Left renal cortex interstitium (tissue), 4 donors: ENCODE data around the gene TMUB2. TPM values are rescaled to one million over a fixed set of nuclear protein-coding genes. Genes with fewer than 3 reads are reported as not detected.
"Not testable (repeated sequence)": the region's sequence is repeated elsewhere in the genome, so short reads cannot be mapped to it uniquely, and the experiment has no call there.

Experiments
- DNase-seq, 4 donors: peaks; one replicate each; pipeline ENCODE4 v3.0.0-alpha.2; 2013; ENCODE audit warnings: low read depth in 4 of 4, low spot score in 2 of 4, missing footprints in 1 of 4
- polyA plus RNA-seq, 4 donors: library from polyadenylated mRNA; unstranded; fragments of 120-200 nt; gene quantifications; one replicate each; pipeline ENCODE4 v1.2.1, GENCODE V29; 2013; ENCODE audit not compliant: insufficient read length in 4 of 4

TMUB2 gene
- polyA plus RNA-seq, 4 donors: 42.9 to 54.2 (median 51.6) TPM

- DNase-seq: no peak
Measured at GRCh38 chr17:44217738-44218343, 31.1 kb downstream of the TMUB2 start.

DNA sequence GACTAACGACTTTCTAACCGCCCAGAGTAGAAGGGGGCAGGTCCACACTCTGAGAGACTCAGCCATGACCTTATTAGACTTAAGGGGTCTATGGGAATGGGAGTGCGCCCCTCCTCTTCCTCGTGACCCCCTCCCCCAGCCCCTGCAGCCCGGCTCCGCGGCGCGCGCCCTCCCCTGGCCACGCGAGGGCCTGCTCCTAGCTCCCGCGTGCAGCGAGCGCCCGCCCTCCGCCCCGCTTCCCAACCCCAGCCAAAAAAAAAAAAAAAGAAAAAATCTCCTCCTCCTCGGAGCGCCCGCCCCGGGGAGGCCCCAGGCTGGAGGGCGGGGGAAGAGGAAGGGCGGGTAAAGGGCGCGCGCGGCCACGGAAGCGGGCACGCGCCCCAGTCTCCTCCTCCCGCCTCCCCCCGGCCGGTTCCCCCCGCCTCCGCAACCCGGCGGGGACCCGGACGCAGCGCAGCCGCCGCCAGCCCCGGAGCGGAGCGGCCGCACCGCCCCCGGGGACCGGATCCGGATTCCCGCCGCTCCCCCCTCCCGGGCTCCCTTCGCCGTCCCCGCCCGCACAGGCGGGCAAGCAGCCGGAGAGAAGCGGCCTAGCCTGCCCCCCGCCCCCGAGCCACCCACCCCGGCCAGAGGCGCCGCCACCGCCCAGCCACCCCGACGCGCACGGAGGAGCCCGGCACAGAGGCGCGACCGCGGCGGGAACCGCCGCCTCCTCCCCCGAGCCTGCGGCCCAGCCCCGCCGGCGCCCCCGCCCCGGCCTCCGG lies 31.8 kb downstream of the TMUB2 start:
- DNase-seq: peak in 1 of 4 donors; percentile 81

GRCh38 chr17:44219108-44219615 lies 32.4 kb downstream of the TMUB2 start:
- DNase-seq: peak in 1 of 4 donors; percentile 41

- peak in 1 of 4 donors; percentile 37 for DNase-seq
Measured at GRCh38 chr17:44219616-44220212, 32.9 kb downstream of the TMUB2 start, which contains the start of gene UBTF. Gene UBTF (minus strand): TSS chr17:44219675. CDS start chr17:44218229, 1,446 bp downstream.

GRCh38 chr17:44220213-44221083 lies 33.7 kb downstream of the TMUB2 start:
- no peak for DNase-seq

DNA sequence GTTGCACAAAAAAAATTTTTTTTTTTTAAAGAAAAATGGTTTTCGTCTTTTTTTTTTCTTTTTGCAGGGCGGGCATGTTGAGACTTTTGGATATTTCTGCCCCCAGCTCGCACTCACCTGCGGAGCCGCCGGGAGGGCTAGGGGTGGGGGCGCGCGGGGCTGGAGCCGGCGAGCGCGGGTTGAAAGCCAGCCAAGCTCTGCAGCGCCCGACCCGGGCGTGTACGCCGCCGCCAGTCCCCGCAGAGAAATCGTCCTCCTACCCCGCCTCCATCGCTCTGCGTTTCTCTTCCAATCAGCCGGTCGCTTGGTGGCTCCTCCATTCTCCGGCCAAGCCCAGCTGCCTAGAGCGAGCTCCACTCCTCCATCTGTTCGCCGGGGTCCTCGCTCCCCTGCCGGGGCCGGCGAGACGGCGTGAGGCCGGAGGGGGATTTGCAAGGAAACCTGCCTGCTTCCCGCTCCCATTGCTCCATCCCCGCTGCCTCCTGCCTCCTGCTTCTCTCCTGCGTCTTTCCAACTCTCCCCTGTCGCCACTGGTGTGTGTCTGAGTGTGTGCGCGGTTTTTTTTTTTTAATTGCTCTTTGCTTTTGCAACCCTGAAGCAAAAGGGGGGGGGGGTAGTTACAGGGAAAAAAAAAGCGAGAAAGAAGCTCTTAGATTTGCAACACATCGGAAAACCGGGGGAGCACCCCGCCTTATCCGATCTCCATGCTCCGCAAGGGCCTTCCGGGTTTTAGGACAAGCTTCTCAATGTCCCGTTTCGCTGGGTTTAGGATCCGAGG lies 34.5 kb downstream of the TMUB2 start:
- no peak for DNase-seq

DNA sequence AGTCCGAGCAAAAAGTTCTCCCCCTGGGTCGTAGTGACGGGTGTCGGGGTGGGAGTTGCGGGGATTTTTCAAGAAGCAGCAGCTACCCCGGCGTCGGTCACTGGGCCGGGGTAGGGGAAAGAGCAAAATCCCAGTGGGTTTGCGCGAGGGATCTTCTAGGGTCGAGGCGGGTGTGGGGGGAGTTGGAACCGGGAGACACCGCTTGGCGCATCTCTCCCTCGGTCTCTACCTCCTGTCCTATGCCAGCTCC lies 35.0 kb downstream of the TMUB2 start:
- DNase-seq: no peak

GRCh38 chr17:44222112-44222869 lies 35.5 kb downstream of the TMUB2 start:
- no peak for DNase-seq

DNA sequence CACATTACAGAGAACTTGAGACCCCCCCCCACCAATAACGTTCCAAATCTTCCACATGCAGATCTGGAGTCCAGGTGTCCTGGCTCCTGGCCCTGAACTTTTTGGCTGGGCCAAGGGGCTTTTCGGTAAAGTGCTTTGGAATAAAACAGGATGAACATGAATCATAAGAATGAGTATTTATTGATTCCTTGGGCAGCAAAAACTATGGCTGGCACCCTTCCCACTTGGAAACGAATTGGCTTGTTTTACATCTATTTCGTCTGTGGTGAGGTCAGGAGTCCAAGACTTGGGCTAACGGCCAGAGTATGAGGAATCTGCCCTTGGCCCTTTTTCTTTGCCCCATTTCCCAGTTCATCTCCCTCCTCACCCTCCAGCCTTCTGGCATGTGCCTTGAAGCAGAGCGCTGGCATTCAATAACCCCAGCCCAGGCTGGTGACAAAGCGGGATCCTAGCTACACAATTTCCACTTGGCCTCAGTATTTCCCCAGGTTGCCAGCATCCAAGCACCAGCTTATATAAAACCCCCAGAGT lies 36.8 kb downstream of the TMUB2 start:
- DNase-seq: no peak

DNA sequence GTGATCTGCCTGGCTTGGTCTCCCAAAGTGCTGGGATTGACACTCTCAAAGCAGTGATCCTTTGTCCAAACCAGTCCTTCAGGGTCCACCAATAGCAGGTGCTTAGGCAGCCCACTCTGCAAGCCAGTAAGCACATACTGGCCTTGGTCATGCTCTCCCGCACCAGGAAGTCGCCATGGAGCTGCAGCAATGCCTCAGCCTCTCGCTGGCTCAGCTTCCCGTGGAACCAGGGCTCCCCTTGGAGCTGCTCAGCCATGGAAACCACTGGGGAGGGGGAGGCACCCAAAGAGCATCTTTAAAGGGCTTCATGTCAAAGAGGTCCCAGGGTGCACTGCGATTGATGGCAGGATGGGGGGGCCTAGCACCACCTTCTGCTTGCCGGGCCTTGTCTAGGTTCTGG lies 42.3 kb downstream of the TMUB2 start:
- no peak for DNase-seq

GRCh38 chr17:44230140-44230539 lies 43.4 kb downstream of the TMUB2 start:
- DNase-seq: no peak

DNA sequence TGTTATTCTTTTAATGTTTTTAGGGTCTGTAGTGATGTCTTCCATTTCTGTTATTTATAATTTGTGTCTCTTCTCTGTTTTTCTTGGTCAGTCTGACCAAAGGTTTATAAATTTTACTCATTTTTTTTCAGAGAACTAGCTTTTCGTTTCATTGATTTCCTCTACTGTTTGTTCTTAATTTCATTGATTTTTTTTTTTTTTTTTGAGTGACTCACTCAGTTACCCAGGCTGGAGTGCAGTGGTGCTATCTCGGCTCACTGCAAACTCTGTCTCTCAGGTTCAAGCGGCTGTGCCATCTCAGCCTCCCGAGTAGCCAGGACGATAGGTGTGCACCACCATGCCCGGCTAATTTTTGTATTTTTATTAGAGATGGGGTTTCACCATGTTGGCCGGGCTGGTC lies 45.3 kb downstream of the TMUB2 start:
- DNase-seq: no peak

DNA sequence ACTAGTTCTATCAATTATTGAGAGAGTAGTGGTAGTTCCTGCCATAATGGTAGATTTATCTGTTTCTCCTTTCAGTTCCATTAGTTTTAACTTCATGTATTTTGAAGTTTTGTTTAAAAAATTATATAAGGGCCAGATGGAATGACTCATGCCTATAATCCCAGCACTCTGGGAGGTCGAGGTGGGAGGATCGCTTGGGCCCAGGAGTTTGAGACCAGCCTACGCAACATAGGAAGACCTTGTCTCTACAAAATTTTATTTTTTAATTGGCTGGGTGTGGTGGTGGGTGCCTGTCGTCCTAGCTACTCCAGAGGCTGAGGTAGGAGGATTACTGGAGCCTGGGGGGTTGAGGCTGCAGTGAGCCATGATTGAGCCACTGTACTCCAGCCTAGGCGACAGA lies 46.8 kb downstream of the TMUB2 start:
- DNase-seq: no peak

- no peak for DNase-seq
Measured at GRCh38 chr17:44235583-44235936, 48.8 kb downstream of the TMUB2 start.

- no peak for DNase-seq
Measured at GRCh38 chr17:44236444-44236991, 49.7 kb downstream of the TMUB2 start.

DNA sequence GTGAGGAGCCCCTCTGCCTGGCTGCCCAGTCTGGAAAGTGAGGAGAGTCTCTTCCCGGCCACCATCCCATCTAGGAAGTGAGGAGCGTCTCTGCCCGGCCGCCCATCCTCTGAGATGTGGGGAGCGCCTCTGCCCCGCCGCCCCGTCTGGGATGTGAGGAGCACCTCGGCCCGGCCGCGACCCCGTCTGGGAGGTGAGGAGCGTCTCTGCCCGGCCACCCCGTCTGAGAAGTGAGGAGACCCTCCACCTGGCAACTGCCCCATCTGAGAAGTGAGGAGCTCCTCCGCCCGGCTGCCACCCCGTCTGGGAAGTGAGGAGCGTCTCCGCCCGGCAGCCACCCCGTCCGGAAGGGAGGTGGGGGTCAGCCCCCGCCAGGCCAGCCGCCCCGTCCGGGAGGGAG lies 51.1 kb downstream of the TMUB2 start:
- not testable (repeated sequence) for DNase-seq

DNA sequence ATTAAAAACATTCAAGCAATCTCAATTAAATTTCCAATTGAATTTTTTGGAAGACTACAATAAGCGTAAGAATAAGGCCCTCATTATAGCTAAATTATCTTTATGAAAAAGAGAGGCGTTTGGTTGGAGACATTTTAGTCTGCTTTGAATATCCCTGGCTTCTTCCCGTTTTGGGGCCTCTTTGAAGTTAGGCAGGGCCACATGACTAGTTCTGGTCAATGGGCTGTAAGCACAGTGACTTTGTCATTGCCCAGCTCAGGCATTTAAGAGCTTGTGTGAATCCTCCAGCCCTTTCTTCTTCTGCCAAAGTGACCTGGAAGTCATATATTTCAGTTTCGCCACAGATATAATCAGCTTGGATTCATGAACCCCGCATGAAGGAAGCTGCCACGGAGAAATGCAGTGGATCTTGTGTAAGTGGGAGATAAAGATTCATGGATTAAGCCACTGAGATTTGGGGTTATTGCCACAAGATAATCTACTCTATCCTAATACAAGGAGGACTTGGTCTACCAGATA lies 54.4 kb downstream of the TMUB2 start:
- no peak for DNase-seq
